Esophagus mucosa (tissue), 1 donor: ENCODE data around the gene ADH4. TPM values are rescaled to one million over a fixed set of nuclear protein-coding genes. Genes with fewer than 3 reads are reported as not detected.
"Not testable (repeated sequence)": the region's sequence is repeated elsewhere in the genome, so short reads cannot be mapped to it uniquely, and the experiment has no call there.

Experiments used
- ATAC-seq: fragments of 200-7000 bp; cut with Tn5 transposase; one replicate; pipeline ENCODE4 v1.9.1; 2020
- total RNA-seq: library from RNA; stranded (reverse); gene quantifications from one replicate; pipeline ENCODE4 v1.2.4, GENCODE V29; 2023
- donor health status: DM: yes; HTN: yes; CAD: no.

ADH4 gene
- total RNA-seq, 1 donor from 2014 or later = 0.40 TPM

- ATAC-seq = no peak
These were observed 12.7 kb downstream of the ADH4 start for GRCh38 chr4:99131378-99131777.

GRCh38 chr4:99126376-99126775 is 17.7 kb downstream of the ADH4 start:
- no peak for ATAC-seq

- ATAC-seq = no peak
These were observed 23.1 kb downstream of the ADH4 start for GRCh38 chr4:99121008-99121407.

GRCh38 chr4:99120501-99120900 is 23.6 kb downstream of the ADH4 start:
- ATAC-seq = no peak

- ATAC-seq = no peak
These were observed 26.0 kb downstream of the ADH4 start for GRCh38 chr4:99117876-99118693.

GRCh38 chr4:99117122-99117841 is 26.8 kb downstream of the ADH4 start:
- not testable (repeated sequence) for ATAC-seq

GRCh38 chr4:99109286-99109685 is 34.8 kb downstream of the ADH4 start:
- not testable (repeated sequence) for ATAC-seq

GRCh38 chr4:99104153-99104552 is 39.9 kb downstream of the ADH4 start:
- no peak for ATAC-seq

GRCh38 chr4:99103166-99103565 is 40.9 kb downstream of the ADH4 start:
- ATAC-seq = peak; percentile 32

GRCh38 chr4:99102634-99103033 is 41.5 kb downstream of the ADH4 start:
- ATAC-seq = no peak

GRCh38 chr4:99100876-99101275 is 43.2 kb downstream of the ADH4 start:
- no peak for ATAC-seq

GRCh38 chr4:99099814-99100213 is 44.3 kb downstream of the ADH4 start:
- ATAC-seq = not testable (repeated sequence)

GRCh38 chr4:99099311-99099710 is 44.8 kb downstream of the ADH4 start:
- no peak for ATAC-seq

- ATAC-seq = not testable (repeated sequence)
These were observed 52.3 kb downstream of the ADH4 start for GRCh38 chr4:99091841-99092240.

- ATAC-seq = no peak
These were observed 52.9 kb downstream of the ADH4 start for GRCh38 chr4:99091216-99091575.

- ATAC-seq = no peak
These were observed 53.4 kb downstream of the ADH4 start for GRCh38 chr4:99090481-99091215.

GRCh38 chr4:99088481-99089365 is 55.4 kb downstream of the ADH4 start, which contains the start of gene ADH5:
TSS of gene ADH5 (minus strand) at chr4:99088788. CDS start at chr4:99088700, 88 bp downstream.
- peak; percentile 97 for ATAC-seq

GRCh38 chr4:99088023-99088449 is 56.1 kb downstream of the ADH4 start:
- peak; percentile 64 for ATAC-seq

- ATAC-seq = no peak
These were observed 59.5 kb downstream of the ADH4 start for GRCh38 chr4:99084595-99084994.

GRCh38 chr4:99082192-99082591 is 61.9 kb downstream of the ADH4 start:
- no peak for ATAC-seq

GRCh38 chr4:99080869-99081268 is 63.2 kb downstream of the ADH4 start:
- ATAC-seq = not testable (repeated sequence)
